NCI-H446 treated with DMSO at 0.1 percent for 48 hours (cell line): ENCODE data around the gene MYL11.

Experiments
- DNase-seq: peaks from one replicate; lab custom pipeline; 2025; lab: John Stamatoyannopoulos, UW

MYL11 gene

GRCh38 chr16:30371248-30371816, 3.3 kb upstream of the MYL11 start:
- no peak for DNase-seq

GRCh38 chr16:30372038-30372712, 2.4 kb upstream of the MYL11 start:
- no peak for DNase-seq

GRCh38 chr16:30372725-30373124, 1.9 kb upstream of the MYL11 start:
- DNase-seq: no peak

GRCh38 chr16:30375864-30376263, 1.3 kb downstream of the MYL11 start:
- DNase-seq: no peak

- no peak for DNase-seq
These were observed 1.9 kb downstream of the MYL11 start for GRCh38 chr16:30376461-30376902.

DNA sequence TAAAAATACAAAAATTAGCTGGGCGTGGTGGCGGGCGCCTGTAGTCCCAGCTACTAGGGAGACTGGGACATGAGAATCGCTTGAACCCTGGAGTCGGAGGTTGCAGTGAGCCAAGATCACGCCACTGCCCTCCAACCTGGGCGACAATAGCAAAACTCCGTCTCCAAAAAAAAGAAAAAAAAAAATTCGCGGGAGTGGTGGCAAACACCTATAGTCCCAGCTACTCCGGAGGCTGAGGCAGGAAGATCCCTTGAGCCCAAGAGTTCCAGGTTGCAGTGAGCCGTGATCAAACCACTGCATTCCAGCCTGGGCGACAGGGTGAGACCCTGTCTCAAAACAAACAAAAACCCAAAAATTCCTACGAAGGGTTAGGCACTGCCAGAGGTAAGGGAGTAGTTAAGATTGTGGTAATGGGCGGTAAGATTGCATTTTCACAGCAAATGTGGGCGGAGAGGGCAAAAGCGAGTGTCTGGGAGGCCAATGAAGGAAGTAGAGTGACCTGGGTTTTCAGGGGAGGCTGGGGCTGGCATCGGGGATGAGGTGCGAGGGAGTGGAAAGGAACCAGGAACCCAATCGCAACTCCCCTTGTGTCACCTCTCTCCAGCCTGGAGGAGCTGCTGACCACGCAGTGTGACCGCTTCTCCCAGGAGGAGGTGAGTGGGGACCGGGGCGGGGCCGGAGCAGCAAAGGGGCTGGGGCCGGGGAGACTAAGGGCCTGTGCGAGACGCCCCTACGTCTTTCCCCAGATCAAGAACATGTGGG, 2.6 kb downstream of the MYL11 start:
- DNase-seq: no peak

- peak; percentile 68 for DNase-seq
These were observed 3.2 kb downstream of the MYL11 start for GRCh38 chr16:30377812-30378235.

DNA sequence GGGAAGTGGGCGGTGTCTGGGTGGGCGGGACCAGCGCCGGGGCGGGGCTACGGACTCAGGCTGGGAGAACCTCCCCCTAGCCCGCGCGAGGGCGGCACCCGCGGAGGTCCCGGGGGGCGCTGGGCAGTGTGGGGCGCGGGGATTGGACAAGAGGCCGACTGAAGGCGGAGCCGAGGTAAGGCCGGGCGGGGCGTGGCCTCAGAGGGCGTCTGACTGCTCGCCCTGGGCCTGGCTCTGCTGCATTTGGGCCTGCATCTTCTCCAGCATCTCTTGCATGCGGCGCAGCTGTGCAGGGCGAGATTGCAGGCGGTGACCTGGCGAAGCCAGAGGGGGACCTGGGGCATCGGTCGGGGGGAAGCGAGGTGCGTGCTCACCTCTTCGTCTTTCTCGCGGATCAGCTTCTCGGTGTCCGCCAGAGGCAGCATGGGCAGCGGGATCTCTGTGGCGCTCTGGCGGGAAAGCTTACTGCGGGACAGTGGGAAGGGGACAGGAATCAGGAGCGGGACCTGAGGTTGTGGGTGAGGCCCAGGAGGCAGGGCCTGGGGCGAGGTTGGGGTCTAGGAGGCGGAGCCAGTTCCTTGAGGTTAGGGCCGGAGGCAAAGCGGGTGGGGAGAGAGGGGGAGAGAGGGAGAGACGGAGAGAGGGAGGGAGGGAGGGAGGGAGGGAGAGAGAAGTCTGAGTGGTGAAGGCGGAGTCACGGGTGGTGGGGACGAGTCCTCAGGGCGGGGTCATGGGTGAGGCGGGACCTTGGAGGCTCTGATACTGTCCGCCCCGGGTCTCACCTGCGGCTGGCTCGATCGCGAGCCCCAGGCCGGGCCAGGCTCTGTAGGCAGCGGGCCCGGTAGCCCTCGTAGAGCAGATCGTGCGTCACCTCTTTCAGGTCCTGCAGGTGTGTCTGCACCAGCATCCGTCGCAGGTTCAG, 3.9 kb downstream of the MYL11 start:
- peak; percentile 92 for DNase-seq

- no peak for DNase-seq
These were observed 4.7 kb downstream of the MYL11 start for GRCh38 chr16:30379158-30379783.

DNA sequence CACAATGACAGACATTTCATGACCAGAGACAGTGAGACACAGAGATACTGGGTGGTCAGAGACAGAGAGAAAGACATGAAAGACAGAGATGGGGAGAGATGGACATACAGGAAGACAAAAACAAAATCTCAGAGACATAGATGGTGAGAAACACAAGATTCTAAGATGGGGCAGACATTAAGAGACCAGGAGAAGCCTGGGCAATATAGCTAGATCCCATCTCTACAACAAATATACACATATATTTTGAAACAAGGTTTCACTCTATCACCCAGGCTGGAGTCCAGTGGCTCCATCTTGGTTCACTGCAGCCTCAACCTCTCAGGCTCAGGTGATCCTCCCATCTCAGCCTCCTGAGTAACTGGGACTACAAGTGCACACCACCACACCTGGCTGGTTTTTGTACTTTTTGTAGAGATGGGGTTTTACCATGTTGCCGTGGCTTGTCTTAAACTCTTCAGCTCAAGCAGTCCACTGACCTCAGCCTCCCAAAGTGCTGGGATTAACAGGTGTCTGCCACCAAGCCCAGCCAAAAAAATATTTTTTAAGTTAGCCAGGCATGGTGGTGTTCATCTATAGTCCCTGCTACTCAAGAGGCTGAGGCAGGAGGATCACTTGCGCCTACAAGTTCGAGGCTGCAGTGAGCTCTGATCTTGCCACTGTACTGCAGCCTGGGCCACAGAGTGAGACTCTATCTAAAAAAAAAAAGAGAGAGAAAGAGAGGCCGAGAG, 5.6 kb downstream of the MYL11 start:
- DNase-seq: no peak

- no peak for DNase-seq
These were observed 6.2 kb downstream of the MYL11 start for GRCh38 chr16:30380803-30381208.

DNA sequence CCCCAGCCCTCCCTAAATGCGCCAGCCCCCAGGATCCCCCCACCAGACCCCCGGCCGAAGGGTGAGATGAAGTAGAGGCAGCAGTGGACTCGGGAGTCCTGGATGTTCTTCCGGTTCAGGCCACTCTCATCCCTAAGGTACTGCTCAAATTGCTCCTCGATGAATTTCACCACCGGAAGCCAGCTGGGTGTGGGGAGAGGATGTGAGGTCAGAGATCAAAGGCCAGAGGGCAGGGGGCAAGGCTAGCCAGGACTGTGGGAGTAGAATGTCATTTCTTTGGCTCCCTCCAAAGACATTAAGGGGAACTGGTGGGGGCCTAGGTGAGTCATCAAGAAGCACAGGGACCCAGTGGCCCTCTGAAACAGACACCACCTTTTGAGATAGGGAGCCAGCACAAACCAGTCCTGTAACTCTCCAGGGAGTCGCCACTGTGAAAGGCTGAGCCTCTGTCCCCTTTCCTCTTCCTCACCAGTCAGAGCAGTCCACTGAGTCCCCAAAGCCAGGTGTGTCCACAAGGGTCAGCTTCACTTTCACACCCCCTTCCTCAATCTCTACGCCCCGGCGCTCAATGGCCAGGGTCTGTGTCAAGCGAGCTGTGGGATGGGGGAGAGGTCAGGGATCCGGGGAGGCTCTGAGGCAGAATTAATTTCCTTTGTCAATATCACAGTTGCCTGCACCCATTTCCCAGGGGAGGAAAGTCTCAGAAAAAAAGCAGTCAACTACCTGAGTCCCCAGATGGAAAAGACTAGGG, 6.9 kb downstream of the MYL11 start:
- DNase-seq: no peak

GRCh38 chr16:30382111-30382881, 7.7 kb downstream of the MYL11 start, which contains the start of gene SEPTIN1:
Gene SEPTIN1, minus strand, starts transcription at chr16:30382561. Its CDS starts 19 bp downstream, at chr16:30382542.
- DNase-seq: no peak

DNA sequence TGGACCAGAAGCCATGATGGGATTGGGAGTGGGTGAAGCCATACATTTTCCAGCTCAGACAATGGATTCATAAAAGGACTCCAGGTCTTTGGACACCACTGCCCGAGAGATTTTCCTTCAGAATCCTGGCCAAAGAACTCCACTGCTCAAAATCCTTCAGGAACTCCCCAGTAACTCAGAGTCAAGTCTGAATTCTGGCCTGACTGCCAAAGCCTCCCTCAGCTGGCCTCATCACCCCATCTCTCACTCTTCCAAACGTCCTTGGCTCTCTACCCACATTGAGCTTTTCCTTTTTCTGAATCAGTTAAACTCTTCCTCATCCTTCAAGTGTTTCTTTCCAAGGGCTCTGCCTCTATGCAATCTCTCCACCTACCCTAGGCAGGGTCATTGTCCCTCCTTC, 8.9 kb downstream of the MYL11 start:
- DNase-seq: no peak

- no peak for DNase-seq
These were observed 20.1 kb downstream of the MYL11 start for GRCh38 chr16:30394592-30395154.

DNA sequence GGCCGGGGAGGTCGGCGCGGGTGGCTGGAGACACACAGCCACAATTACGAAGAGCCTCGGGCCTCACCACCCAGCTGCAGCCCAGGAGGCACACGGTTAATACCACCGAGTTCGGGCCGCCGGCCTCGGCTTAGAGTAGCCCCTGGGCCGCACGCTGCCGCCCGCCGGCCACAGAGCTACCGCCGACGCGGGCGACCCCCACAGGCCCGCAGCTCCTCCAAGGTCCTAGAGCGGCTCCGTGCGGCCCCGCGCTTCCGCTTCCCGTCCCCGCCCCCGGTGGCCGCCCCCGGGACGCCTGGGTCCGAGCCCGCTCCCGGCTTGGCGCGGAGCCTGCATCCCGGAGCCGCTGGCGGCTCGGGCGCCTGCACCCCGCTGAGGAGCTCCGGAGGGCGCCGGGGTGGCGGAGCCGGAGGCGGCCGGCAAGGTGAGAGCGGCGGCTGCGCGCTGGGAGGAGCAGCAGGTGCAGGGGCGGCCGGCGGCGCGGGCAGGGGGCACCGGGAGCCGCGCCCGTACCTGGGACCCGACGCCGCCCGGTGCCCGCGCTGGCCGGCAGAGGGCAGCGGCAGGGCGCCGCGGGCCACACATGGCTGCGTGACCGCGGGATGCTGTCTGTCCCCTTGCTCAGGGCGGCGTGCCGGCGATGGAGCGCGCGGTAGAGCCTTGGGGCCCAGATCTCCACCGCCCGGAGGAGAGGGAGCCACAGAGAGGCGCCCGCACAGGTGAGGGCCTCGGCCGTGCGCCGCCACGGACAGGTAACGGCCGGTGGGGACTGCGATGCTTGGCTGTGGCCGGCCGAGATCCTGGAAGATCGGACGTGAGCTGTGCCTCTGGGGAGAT, 20.8 kb downstream of the MYL11 start, which contains the start of gene ZNF48:
Gene ZNF48, plus strand, starts transcription at position 266 of the 837 bp plus-strand sequence. Its CDS starts 375 bp downstream, at position 641.
- DNase-seq: peak; percentile 69

GRCh38 chr16:30395992-30396585, 21.5 kb downstream of the MYL11 start:
- DNase-seq: no peak
